ENCODE results near the gene AFF3.

The AFF3 gene

GRCh38 chr2:99695130-99695943 is 447.1 kb downstream of the AFF3 start:
- no peak overlapping the region for H3K27ac ChIP-seq (ENCODE audit: low read depth, low read length)
- no peak overlapping the region for H3K4me3 ChIP-seq (ENCODE audit: low read depth, low read length)
- H3K79me2 ChIP-seq (ENCODE audit: control insufficient read depth, insufficient read depth, low read length, unreplicated experiment), result no peaks in the 10 kb centered on the region
- H3K27me3 ChIP-seq (ENCODE audit: insufficient read depth, low read length), result no peaks in the 10 kb centered on the region
- no peaks in the 10 kb centered on the region for H3K36me3 ChIP-seq (ENCODE audit: insufficient read depth, low read length)
- peaks cover 16% of the 10 kb centered on the region for H3K4me1 ChIP-seq (ENCODE audit: control insufficient read depth, insufficient read depth, low read length, unreplicated experiment)
- no peak overlapping the region for H2AFZ ChIP-seq (ENCODE audit: low read length, unreplicated experiment)

DNA sequence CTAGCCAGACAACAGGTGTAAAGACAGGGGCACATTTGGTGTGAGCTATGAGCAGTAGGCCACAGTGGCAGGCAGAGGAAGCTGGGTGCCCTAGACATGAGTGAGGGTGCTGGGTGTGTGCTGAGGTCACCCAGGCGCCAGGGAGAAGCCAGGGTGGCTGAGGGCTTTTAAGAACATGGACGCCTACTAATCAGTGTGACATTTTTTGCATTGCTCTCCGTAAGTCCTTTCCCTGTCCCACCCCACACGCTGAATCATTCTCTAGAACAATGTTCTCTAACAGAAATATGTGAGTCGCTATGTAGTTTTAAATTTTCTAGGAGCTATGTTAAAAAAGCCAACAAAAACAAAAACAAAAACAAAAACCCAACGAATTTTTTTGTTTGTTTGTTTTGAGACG is 448.1 kb downstream of the AFF3 start:
- Histone ChIP-seq H3K27ac (ENCODE audit: low read depth, low read length) (no peak overlapping the region), H3K4me1 (ENCODE audit: control insufficient read depth, insufficient read depth, low read length, unreplicated experiment) (peaks cover 16% of the 10 kb centered on the region), H3K36me3 (ENCODE audit: insufficient read depth, low read length) (no peaks in the 10 kb centered on the region), H2AFZ (ENCODE audit: low read length, unreplicated experiment) (no peak overlapping the region), H3K79me2 (ENCODE audit: control insufficient read depth, insufficient read depth, low read length, unreplicated experiment) (no peaks in the 10 kb centered on the region), H3K4me3 (ENCODE audit: low read depth, low read length) (no peak overlapping the region), H3K27me3 (ENCODE audit: insufficient read depth, low read length) (0 out of 2 replicates have a peak, but pooled peaks cover under 1% of the 10 kb centered on the region)

DNA sequence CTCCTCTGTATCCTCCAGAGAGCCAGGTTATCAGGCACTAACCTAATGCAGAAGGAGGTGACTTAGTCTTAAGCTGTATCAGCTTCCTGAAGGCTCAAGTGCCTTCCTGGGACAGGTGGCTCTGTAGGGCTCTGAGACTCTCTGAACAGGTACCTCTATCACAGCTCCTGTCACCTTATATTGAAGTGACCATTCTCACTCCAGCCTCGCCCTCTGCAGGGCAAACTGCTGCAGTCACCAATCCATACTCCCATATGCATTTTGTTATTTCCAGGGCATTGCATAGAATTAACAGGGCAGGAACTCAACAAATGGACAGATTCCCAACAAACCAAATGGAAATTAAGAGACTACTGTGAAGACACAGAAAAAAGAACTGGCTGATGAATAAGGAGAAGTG is 449.6 kb downstream of the AFF3 start:
- H3K27ac ChIP-seq (ENCODE audit: low read depth, low read length), result no peak overlapping the region
- no peak overlapping the region for H3K4me3 ChIP-seq (ENCODE audit: low read depth, low read length)
- H3K27me3 ChIP-seq (ENCODE audit: insufficient read depth, low read length), result 0 out of 2 replicates have a peak, but pooled peaks cover 7% of the 10 kb centered on the region
- H3K79me2 ChIP-seq (ENCODE audit: control insufficient read depth, insufficient read depth, low read length, unreplicated experiment), result no peaks in the 10 kb centered on the region
- H3K4me1 ChIP-seq (ENCODE audit: control insufficient read depth, insufficient read depth, low read length, unreplicated experiment), result peaks cover 2% of the 10 kb centered on the region
- H2AFZ ChIP-seq (ENCODE audit: low read length, unreplicated experiment), result no peak overlapping the region
- no peaks in the 10 kb centered on the region for H3K36me3 ChIP-seq (ENCODE audit: insufficient read depth, low read length)

DNA sequence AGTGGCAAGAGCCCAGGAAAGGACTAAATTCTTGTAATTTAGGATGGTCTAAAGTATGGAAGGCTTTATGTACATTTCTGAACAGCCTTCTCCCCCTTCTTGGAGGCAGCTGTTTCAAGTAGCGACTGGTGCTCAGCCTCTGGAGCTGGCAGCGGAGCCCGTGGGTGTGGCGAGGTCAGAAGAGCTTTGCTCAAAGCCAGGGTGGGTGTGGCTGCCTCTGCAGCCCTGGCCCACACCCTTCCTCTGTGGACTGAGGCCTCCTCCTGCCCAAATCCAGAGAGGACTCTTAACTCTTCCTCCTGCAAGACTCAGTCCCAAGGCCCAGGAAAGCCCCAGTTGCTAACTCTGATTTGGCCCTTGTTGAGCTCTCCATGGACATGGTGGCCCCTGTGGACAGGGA is 450.5 kb downstream of the AFF3 start:
- no peak overlapping the region for H2AFZ ChIP-seq (ENCODE audit: low read length, unreplicated experiment)

GRCh38 chr2:99689145-99689742 is 453.1 kb downstream of the AFF3 start:
- H3K27me3 ChIP-seq (ENCODE audit: insufficient read depth, low read length), result peaks cover 14% of the 10 kb centered on the region; the same call in 1 of the 2 replicates
- H3K4me3 ChIP-seq (ENCODE audit: low read depth, low read length), result no peak overlapping the region
- no peaks in the 10 kb centered on the region for H3K36me3 ChIP-seq (ENCODE audit: insufficient read depth, low read length)

More for the DNA sequence above, 450.5 kb downstream of the AFF3 start:
- Histone ChIP-seq H3K79me2 (ENCODE audit: control insufficient read depth, insufficient read depth, low read length, unreplicated experiment) (no peaks in the 10 kb centered on the region), H3K36me3 (ENCODE audit: insufficient read depth, low read length) (no peaks in the 10 kb centered on the region), H3K4me3 (ENCODE audit: low read depth, low read length) (no peak overlapping the region), H3K4me1 (ENCODE audit: control insufficient read depth, insufficient read depth, low read length, unreplicated experiment) (no peaks in the 10 kb centered on the region), H3K27me3 (ENCODE audit: insufficient read depth, low read length) (peaks cover 9% of the 10 kb centered on the region; the same call in 1 of the 2 replicates), H3K27ac (ENCODE audit: low read depth, low read length) (no peak overlapping the region)

DNA sequence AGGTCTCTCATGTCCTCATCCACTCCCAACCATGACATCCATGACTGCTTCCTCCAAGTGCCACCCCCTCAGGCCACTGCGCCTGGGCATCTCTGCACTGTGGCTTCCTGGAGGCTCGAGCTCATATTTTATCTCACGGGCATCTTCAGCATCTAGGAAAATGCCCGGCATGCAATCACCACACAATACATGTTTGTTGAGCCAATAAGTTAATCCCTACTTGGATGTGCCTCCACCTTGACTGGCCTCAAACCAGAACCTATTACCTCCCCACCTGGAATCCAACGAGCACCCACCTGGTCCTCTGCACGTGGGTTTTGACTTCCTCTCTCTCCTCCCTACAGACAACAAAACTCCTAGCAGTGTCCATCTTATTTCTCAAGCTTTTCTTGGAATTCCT is 453.7 kb downstream of the AFF3 start:
- Histone ChIP-seq H3K27me3 (ENCODE audit: insufficient read depth, low read length) (peaks cover 14% of the 10 kb centered on the region; the same call in 1 of the 2 replicates), H3K4me3 (ENCODE audit: low read depth, low read length) (no peak overlapping the region), H3K36me3 (ENCODE audit: insufficient read depth, low read length) (no peaks in the 10 kb centered on the region), H3K79me2 (ENCODE audit: control insufficient read depth, insufficient read depth, low read length, unreplicated experiment) (no peaks in the 10 kb centered on the region), H2AFZ (ENCODE audit: low read length, unreplicated experiment) (no peak overlapping the region), H3K27ac (ENCODE audit: low read depth, low read length) (no peak overlapping the region), H3K4me1 (ENCODE audit: control insufficient read depth, insufficient read depth, low read length, unreplicated experiment) (no peaks in the 10 kb centered on the region)

More at GRCh38 chr2:99689145-99689742, 453.1 kb downstream of the AFF3 start:
- no peaks in the 10 kb centered on the region for H3K79me2 ChIP-seq (ENCODE audit: control insufficient read depth, insufficient read depth, low read length, unreplicated experiment)
- H3K4me1 ChIP-seq (ENCODE audit: control insufficient read depth, insufficient read depth, low read length, unreplicated experiment), result no peaks in the 10 kb centered on the region
- no peak overlapping the region for H3K27ac ChIP-seq (ENCODE audit: low read depth, low read length)
- no peak overlapping the region for H2AFZ ChIP-seq (ENCODE audit: low read length, unreplicated experiment)

DNA sequence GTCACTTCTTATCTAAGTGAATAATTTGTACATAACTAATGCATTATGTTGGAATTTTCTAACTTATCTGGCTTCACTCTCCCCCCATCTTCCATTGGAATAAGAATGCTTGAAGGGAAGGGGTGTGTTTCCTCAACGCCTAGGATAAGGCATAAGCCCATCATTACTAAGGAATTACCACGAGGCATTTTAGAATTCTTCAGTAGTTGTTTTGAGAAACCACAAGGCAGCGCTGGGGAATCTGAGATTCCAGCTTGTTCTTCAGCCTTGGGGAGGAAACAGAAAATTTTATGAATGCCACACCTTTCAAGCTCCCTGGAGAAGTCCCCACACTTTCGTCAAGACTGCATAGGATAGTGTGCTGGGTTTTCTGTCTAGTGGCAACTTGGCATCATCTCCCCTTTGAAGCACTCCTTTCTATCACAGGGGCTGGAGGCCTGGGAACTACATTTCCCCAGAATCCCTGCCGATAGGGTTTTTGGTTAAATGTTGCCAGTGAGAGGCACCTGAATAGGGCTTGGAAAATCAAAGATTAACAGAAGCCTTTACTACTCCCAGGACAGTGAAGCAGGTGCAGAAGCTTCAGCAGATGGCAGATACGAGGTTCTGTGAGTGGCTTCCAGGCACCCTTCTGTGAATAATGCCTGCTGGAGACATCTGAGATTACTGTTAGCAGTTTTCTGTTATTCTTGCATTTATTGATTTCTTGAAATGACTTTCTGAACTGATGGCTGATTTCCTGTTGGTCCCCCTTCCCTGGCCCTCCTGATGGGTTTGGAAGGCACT is 459.9 kb downstream of the AFF3 start:
- no peaks in the 10 kb centered on the region for H3K79me2 ChIP-seq (ENCODE audit: control insufficient read depth, insufficient read depth, low read length, unreplicated experiment)
- peaks cover 31% of the 10 kb centered on the region for H3K4me1 ChIP-seq (ENCODE audit: control insufficient read depth, insufficient read depth, low read length, unreplicated experiment)
- H3K36me3 ChIP-seq (ENCODE audit: insufficient read depth, low read length), result no peaks in the 10 kb centered on the region
- H3K27me3 ChIP-seq (ENCODE audit: insufficient read depth, low read length), result peaks cover 16% of the 10 kb centered on the region
- H3K4me3 ChIP-seq (ENCODE audit: low read depth, low read length), result no peak overlapping the region
- no peak overlapping the region for H3K27ac ChIP-seq (ENCODE audit: low read depth, low read length)
- no peak overlapping the region for H2AFZ ChIP-seq (ENCODE audit: low read length, unreplicated experiment)

GRCh38 chr2:99680946-99681345 is 461.4 kb downstream of the AFF3 start:
- no peaks in the 10 kb centered on the region for H3K79me2 ChIP-seq (ENCODE audit: control insufficient read depth, insufficient read depth, low read length, unreplicated experiment)
- H3K27ac ChIP-seq (ENCODE audit: low read depth, low read length), result no peak overlapping the region
- peaks cover 31% of the 10 kb centered on the region for H3K4me1 ChIP-seq (ENCODE audit: control insufficient read depth, insufficient read depth, low read length, unreplicated experiment)
- H2AFZ ChIP-seq (ENCODE audit: low read length, unreplicated experiment), result no peak overlapping the region
- H3K27me3 ChIP-seq (ENCODE audit: insufficient read depth, low read length), result peaks cover 8% of the 10 kb centered on the region
- H3K36me3 ChIP-seq (ENCODE audit: insufficient read depth, low read length), result no peaks in the 10 kb centered on the region
- H3K4me3 ChIP-seq (ENCODE audit: low read depth, low read length), result no peak overlapping the region

- Histone ChIP-seq H3K27me3 (ENCODE audit: insufficient read depth, low read length) (peaks cover 8% of the 10 kb centered on the region), H3K4me1 (ENCODE audit: control insufficient read depth, insufficient read depth, low read length, unreplicated experiment) (peaks cover 31% of the 10 kb centered on the region), H3K27ac (ENCODE audit: low read depth, low read length) (no peak overlapping the region), H2AFZ (ENCODE audit: low read length, unreplicated experiment) (no peak overlapping the region), H3K79me2 (ENCODE audit: control insufficient read depth, insufficient read depth, low read length, unreplicated experiment) (no peaks in the 10 kb centered on the region), H3K36me3 (ENCODE audit: insufficient read depth, low read length) (no peaks in the 10 kb centered on the region), H3K4me3 (ENCODE audit: low read depth, low read length) (no peak overlapping the region)
Measured at GRCh38 chr2:99679518-99679917, 462.9 kb downstream of the AFF3 start.

DNA sequence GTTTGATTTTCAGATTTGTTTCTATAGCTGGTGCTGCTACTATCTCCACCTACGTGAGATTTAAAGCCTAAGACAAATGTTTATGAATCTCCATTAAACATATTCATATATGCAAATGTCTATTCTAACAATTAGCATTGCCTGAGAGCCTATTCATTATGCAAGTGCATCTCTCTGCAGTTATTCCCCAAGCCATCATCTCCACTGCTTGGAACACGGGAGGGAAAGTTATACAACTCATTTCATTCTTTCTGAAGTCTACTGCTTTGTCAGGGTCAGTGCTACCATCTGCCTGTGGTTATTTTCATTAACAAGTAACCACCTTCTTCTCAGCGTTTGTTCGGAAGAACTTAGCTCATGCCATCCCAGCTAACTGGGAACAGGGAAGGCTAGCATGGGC is 463.8 kb downstream of the AFF3 start:
- no peak overlapping the region for H3K27ac ChIP-seq (ENCODE audit: low read depth, low read length)
- H2AFZ ChIP-seq (ENCODE audit: low read length, unreplicated experiment), result no peak overlapping the region
- H3K27me3 ChIP-seq (ENCODE audit: insufficient read depth, low read length), result peaks cover 8% of the 10 kb centered on the region; the same call in 1 of the 2 replicates
- H3K4me3 ChIP-seq (ENCODE audit: low read depth, low read length), result no peak overlapping the region
- H3K36me3 ChIP-seq (ENCODE audit: insufficient read depth, low read length), result no peaks in the 10 kb centered on the region
- H3K4me1 ChIP-seq (ENCODE audit: control insufficient read depth, insufficient read depth, low read length, unreplicated experiment), result peaks cover 31% of the 10 kb centered on the region
- no peaks in the 10 kb centered on the region for H3K79me2 ChIP-seq (ENCODE audit: control insufficient read depth, insufficient read depth, low read length, unreplicated experiment)

All from ACC112 (cell line).